ENCODE measurements around the gene SH2D3C.

SH2D3C gene

GRCh38 chr9:127693697-127694096, 84.8 kb downstream of the SH2D3C start:
- no peak for DNase-seq

DNA sequence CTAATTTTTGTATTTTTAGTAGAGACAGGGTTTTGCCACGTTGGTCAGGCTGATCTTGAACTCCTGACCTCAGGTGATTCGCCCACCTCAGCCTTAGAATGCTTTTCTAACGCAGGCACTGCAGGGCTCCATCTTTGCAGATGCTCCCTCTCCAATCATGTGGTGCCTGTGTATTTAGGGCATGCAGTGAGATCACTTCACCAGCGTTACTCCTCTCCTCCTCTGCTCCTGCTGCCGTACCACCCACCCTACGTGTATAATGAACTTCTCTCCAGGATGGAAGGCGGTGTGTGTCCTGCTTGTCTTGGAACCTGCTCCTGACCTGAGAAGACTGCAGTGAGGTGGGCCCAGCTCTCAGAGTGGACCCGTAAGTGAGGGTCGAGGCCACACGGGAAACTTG, 85.3 kb downstream of the SH2D3C start:
- no peak for DNase-seq

GRCh38 chr9:127692071-127692470, 86.4 kb downstream of the SH2D3C start:
- no peak for DNase-seq

- DNase-seq = no peak
Measured at GRCh38 chr9:127690735-127691134, 87.7 kb downstream of the SH2D3C start.

GRCh38 chr9:127689329-127690000, 89.0 kb downstream of the SH2D3C start:
- no peak for DNase-seq

Measured in CD4-positive, alpha-beta T cell treated with Interleukin-4 for 1 hour (primary cell).